ENCODE results near the gene ALOXE3.
A peak's percentile ranks its signal among the peaks of the same experiment; 100 is the strongest.

Gene ALOXE3

DNA sequence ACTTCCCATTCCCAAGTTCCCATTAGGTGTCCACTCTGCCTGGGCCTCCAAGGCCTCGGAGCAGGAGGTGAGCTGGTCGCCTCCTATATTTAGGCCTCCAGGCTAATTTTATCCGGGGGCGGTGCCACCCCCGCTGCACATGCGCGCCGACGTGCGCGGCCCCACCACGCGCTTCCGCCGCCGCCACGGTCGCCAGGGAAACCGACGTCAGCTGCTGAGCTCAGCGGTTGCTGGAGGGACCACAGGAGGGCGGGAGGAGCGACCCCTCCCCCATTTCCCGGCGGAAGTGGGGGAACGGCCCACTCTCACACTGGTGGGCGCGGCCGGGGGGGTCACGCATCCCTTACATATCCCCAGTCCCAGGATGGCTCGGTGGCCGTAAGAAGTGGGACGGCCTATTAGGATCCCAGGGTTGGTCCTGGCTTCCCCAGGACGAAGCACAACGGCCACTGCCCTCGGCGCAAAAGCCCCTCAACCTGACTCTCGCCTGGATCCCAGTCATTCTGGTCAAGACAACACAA lies 32.9 kb upstream of the ALOXE3 start:
- TF ChIP-seq, protein P1, sequence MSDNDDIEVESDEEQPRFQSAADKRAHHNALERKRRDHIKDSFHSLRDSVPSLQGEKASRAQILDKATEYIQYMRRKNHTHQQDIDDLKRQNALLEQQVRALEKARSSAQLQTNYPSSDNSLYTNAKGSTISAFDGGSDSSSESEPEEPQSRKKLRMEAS (IDR thresholded peaks at IDR 0.05), result peak; percentile 60; the same call in 1 of the 2 replicates
- TF ChIP-seq CEBPB (IDR thresholded peaks at IDR 0.05) (no peak), CREB1 (IDR thresholded peaks at IDR 0.05; ENCODE audit: low read depth) (peak; percentile 67), ZBTB7A (IDR thresholded peaks at IDR 0.05; ENCODE audit: low read depth) (peak; percentile 97), TEAD4 (IDR thresholded peaks at IDR 0.05) (no peak), TAF1 (IDR thresholded peaks at IDR 0.05; ENCODE audit: low read depth) (no peak), RAD21 (IDR thresholded peaks at IDR 0.05; ENCODE audit: low read depth) (no peak), YY1 (IDR thresholded peaks at IDR 0.05; ENCODE audit: low read depth) (no peak), FOXM1 (IDR thresholded peaks at IDR 0.05; ENCODE audit: borderline replicate concordance, low read depth) (no peak), NFIC (IDR thresholded peaks at IDR 0.05) (no peak), TCF12 (IDR thresholded peaks at IDR 0.05; ENCODE audit: low read depth) (no peak), EP300 (IDR thresholded peaks at IDR 0.05; ENCODE audit: borderline replicate concordance) (no peak), EGR1 (IDR thresholded peaks at IDR 0.05) (peak; percentile 79; the same call in 1 of the 2 replicates)
- TF ChIP-seq, protein P2, sequence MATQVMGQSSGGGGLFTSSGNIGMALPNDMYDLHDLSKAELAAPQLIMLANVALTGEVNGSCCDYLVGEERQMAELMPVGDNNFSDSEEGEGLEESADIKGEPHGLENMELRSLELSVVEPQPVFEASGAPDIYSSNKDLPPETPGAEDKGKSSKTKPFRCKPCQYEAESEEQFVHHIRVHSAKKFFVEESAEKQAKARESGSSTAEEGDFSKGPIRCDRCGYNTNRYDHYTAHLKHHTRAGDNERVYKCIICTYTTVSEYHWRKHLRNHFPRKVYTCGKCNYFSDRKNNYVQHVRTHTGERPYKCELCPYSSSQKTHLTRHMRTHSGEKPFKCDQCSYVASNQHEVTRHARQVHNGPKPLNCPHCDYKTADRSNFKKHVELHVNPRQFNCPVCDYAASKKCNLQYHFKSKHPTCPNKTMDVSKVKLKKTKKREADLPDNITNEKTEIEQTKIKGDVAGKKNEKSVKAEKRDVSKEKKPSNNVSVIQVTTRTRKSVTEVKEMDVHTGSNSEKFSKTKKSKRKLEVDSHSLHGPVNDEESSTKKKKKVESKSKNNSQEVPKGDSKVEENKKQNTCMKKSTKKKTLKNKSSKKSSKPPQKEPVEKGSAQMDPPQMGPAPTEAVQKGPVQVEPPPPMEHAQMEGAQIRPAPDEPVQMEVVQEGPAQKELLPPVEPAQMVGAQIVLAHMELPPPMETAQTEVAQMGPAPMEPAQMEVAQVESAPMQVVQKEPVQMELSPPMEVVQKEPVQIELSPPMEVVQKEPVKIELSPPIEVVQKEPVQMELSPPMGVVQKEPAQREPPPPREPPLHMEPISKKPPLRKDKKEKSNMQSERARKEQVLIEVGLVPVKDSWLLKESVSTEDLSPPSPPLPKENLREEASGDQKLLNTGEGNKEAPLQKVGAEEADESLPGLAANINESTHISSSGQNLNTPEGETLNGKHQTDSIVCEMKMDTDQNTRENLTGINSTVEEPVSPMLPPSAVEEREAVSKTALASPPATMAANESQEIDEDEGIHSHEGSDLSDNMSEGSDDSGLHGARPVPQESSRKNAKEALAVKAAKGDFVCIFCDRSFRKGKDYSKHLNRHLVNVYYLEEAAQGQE (IDR thresholded peaks at IDR 0.05; ENCODE audit: low read depth), result no peak
- TF ChIP-seq, protein P3, sequence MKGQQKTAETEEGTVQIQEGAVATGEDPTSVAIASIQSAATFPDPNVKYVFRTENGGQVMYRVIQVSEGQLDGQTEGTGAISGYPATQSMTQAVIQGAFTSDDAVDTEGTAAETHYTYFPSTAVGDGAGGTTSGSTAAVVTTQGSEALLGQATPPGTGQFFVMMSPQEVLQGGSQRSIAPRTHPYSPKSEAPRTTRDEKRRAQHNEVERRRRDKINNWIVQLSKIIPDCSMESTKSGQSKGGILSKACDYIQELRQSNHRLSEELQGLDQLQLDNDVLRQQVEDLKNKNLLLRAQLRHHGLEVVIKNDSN (IDR thresholded peaks at IDR 0.05), result peak; percentile 6; the same call in 1 of the 2 replicates

DNA sequence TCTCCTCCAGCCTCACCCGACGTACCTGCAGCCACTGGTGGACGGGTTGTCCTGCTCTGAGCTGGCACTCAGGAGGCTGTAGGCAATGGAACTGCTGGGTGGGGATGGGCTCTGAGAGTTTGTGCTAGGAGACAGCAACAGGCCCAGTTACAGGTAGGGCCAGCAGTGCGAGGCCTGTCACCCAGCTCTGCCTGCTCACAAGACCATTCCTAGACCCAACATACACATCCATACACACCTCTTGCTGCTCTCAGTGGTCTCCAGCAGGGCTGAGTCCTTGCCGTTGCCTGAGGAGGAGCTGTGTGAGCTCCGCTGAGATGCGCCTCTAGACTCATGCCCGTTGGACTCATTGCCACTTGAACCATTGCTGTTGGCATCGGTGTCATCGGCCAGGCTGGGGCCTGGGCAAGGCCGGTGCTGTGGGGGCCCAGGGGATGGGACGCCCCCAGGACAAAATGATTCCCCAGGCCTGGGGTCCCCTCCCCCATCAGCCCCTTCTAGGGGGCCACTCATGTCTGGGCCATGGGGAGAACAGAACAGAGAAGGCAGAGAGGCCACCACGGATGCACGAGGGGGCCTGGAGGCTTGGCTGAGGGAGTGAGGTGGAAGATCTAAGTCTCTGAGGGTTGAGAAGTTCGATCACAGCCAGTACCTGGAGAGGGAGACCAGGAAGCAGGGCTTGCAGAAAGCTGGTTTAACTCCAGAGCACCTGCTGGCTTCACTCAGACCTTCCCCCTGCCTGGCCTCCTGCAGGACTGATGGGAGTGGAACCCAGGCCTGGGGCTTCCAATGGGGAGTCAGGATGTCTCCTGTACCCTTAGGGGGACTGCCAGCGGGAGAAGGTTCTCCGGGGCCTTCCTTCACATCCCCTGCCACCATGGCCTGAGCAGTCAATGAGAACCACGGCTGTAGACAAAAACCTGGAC lies 32.1 kb upstream of the ALOXE3 start:
- no peak for TF ChIP-seq YY1 (IDR thresholded peaks at IDR 0.05; ENCODE audit: low read depth)

DNA sequence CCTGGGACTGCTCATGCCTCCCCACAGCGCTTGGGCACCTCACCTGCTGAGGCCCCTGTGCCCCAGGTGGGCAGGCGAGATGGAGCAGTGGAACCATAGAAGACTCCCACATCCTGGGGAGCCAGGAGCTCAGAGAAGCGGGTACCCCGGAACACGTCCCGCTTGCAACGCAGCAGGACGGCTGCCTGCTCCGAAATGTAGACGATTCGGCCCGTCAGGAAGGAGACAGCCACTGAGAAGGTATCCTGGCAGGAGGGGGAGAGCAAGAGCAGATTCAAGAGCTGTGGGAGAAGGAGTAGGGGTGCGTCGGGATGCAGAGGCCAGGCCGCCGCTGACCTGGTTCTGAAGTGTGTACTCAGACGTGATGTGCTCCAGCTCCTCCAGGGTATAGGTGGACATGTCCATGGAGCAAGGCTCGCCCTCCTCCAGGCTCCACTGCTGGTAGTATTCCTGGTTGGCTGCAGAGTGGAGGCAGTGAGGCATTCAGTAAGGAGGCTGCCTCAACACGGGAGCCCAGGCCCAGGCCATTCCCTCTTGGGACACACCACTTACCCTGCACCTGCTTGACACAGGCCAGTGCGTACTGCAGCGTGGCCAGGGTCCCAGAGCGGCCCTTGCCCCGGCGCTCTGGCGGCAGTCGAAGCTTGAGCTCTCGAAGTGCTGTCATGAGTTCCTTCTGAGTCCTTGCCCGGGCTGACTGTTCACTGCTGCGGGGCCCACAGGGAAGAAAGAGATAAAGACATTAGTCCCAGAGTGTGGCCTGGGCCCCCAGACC lies 31.3 kb upstream of the ALOXE3 start:
- TF ChIP-seq, protein P2 (IDR thresholded peaks at IDR 0.05; ENCODE audit: low read depth), result no peak
- TF ChIP-seq TCF12 (IDR thresholded peaks at IDR 0.05; ENCODE audit: low read depth) (no peak), NFIC (IDR thresholded peaks at IDR 0.05) (no peak), TEAD4 (IDR thresholded peaks at IDR 0.05) (no peak), FOXM1 (IDR thresholded peaks at IDR 0.05; ENCODE audit: borderline replicate concordance, low read depth) (no peak), TAF1 (IDR thresholded peaks at IDR 0.05; ENCODE audit: low read depth) (no peak), ZBTB7A (IDR thresholded peaks at IDR 0.05; ENCODE audit: low read depth) (no peak), EGR1 (IDR thresholded peaks at IDR 0.05) (no peak)
- TF ChIP-seq, protein P1 (IDR thresholded peaks at IDR 0.05), result no peak

DNA sequence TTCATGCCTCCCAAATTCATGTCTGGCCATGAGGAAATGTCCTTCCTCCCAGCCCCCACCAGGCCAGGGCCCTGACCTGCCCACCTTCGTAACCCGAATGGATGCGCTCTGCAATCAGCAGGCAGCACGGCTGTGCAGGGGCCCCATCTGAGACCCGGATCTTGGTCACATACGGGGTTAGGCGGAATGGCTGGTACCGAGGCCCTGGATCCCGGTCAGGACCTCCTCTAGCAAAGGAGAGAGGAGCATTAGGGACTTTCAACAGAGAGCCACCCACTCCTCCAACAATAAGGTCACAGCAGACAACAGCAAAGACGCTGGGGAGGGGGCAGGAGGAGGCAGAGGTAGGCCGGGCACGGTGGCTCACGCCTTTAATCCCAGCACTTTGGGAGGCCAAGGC lies 30.2 kb upstream of the ALOXE3 start:
- TF ChIP-seq TAF1 (IDR thresholded peaks at IDR 0.05; ENCODE audit: low read depth), result no peak
- TF ChIP-seq YY1 (IDR thresholded peaks at IDR 0.05; ENCODE audit: low read depth), result no peak
- no peak for TF ChIP-seq FOXM1 (IDR thresholded peaks at IDR 0.05; ENCODE audit: borderline replicate concordance, low read depth)
- TF ChIP-seq CREB1 (IDR thresholded peaks at IDR 0.05; ENCODE audit: low read depth), result no peak
- no peak for TF ChIP-seq TEAD4 (IDR thresholded peaks at IDR 0.05)
- no peak for TF ChIP-seq RAD21 (IDR thresholded peaks at IDR 0.05; ENCODE audit: low read depth)
- no peak for TF ChIP-seq EGR1 (IDR thresholded peaks at IDR 0.05)
- TF ChIP-seq, protein P1 (IDR thresholded peaks at IDR 0.05), result no peak
- TF ChIP-seq TCF12 (IDR thresholded peaks at IDR 0.05; ENCODE audit: low read depth), result no peak
- TF ChIP-seq, protein P3 (IDR thresholded peaks at IDR 0.05), result no peak
- TF ChIP-seq CEBPB (IDR thresholded peaks at IDR 0.05), result no peak
- TF ChIP-seq, protein P2 (IDR thresholded peaks at IDR 0.05; ENCODE audit: low read depth), result no peak
- TF ChIP-seq ZBTB7A (IDR thresholded peaks at IDR 0.05; ENCODE audit: low read depth), result no peak
- no peak for TF ChIP-seq EP300 (IDR thresholded peaks at IDR 0.05; ENCODE audit: borderline replicate concordance)
- no peak for TF ChIP-seq NFIC (IDR thresholded peaks at IDR 0.05)
